ENCODE results near the gene PDXK.
"Not testable (repeated sequence)": the region's sequence is repeated elsewhere in the genome, so short reads cannot be mapped to it uniquely, and the experiment has no call there.

Gene PDXK

GRCh38 chr21:43697758-43698643, 20.9 kb upstream of the PDXK start:
- in situ Hi-C loops (cut with MboI; ENCODE audit: low sequenced_read_pairs), result no loop called here

GRCh38 chr21:43699492-43699777, 19.5 kb upstream of the PDXK start:
- in situ Hi-C loops (cut with MboI; ENCODE audit: low sequenced_read_pairs), result not testable (repeated sequence)

GRCh38 chr21:43699933-43700599, 18.9 kb upstream of the PDXK start:
- in situ Hi-C loops (cut with MboI; ENCODE audit: low sequenced_read_pairs), result no loop called here

- in situ Hi-C loops (cut with MboI; ENCODE audit: low sequenced_read_pairs), result no loop called here
Observed at GRCh38 chr21:43701936-43702784, 16.8 kb upstream of the PDXK start.

GRCh38 chr21:43702785-43703034, 16.2 kb upstream of the PDXK start:
- in situ Hi-C loops (cut with MboI; ENCODE audit: low sequenced_read_pairs), result no loop called here

- in situ Hi-C loops (cut with MboI; ENCODE audit: low sequenced_read_pairs), result no loop called here
Observed at GRCh38 chr21:43703035-43703880, 15.7 kb upstream of the PDXK start.

GRCh38 chr21:43707462-43707861, 11.5 kb upstream of the PDXK start:
- in situ Hi-C loops (cut with MboI; ENCODE audit: low sequenced_read_pairs), result no loop called here

- in situ Hi-C loops (cut with MboI; ENCODE audit: low sequenced_read_pairs), result no loop called here
Observed at GRCh38 chr21:43708745-43709381, 10.1 kb upstream of the PDXK start.

- in situ Hi-C loops (cut with MboI; ENCODE audit: low sequenced_read_pairs), result no loop called here
Observed at GRCh38 chr21:43712268-43712942, 6.5 kb upstream of the PDXK start.

GRCh38 chr21:43713123-43713522, 5.8 kb upstream of the PDXK start:
- in situ Hi-C loops (cut with MboI; ENCODE audit: low sequenced_read_pairs), result not testable (repeated sequence)

GRCh38 chr21:43716376-43717165, 2.4 kb upstream of the PDXK start:
- in situ Hi-C loops (cut with MboI; ENCODE audit: low sequenced_read_pairs), result no loop called here

- in situ Hi-C loops (cut with MboI; ENCODE audit: low sequenced_read_pairs), result no loop called here
Observed at GRCh38 chr21:43717166-43717853, 1.6 kb upstream of the PDXK start.

GRCh38 chr21:43717967-43718871, 710 bp upstream of the PDXK start:
- in situ Hi-C loops (cut with MboI; ENCODE audit: low sequenced_read_pairs), result no loop called here

- in situ Hi-C loops (cut with MboI; ENCODE audit: low sequenced_read_pairs), result loop anchor here (10.0 kb wide), 1 partner anchor 55 kb away; no protein-coding TSS in a partner anchor
Observed at GRCh38 chr21:43719748-43720538, 1.0 kb downstream of the PDXK start.

- in situ Hi-C loops (cut with MboI; ENCODE audit: low sequenced_read_pairs), result loop anchor here (10.0 kb wide), 1 partner anchor 56 kb away; no protein-coding TSS in a partner anchor
Observed at GRCh38 chr21:43720539-43721166, 1.7 kb downstream of the PDXK start.

- in situ Hi-C loops (cut with MboI; ENCODE audit: low sequenced_read_pairs), result loop anchor here (10.0 kb wide), 1 partner anchor 56 kb away; no protein-coding TSS in a partner anchor
Observed at GRCh38 chr21:43721206-43721605, 2.3 kb downstream of the PDXK start.

Measured in HL-60/S4 (cell line).